22Rv1 (cell line): ENCODE results near the gene TPST2.

Experiments
- H3K27ac ChIP-seq: fragments of 450-650 bp; 2 replicates; pipeline ENCODE4 v1.5.1; 2017
- ZFX ChIP-seq: fragments of 450-650 bp; IDR thresholded peaks from 2 replicates; pipeline ENCODE4 v1.6.1; 2017; ENCODE audit warnings: antibody characterized with exemption, borderline replicate concordance
- TF ChIP-seq, protein P1 (sequence below): fragments of 450-650 bp; IDR thresholded peaks from 2 replicates; pipeline ENCODE4 v1.5.1; 2017; ENCODE audit warnings: mild to moderate bottlenecking

The TPST2 gene

GRCh38 chr22:26629988-26630761 is 40.2 kb upstream of the TPST2 start:
- TF ChIP-seq ZFX = no peak
- TF ChIP-seq, protein P1, sequence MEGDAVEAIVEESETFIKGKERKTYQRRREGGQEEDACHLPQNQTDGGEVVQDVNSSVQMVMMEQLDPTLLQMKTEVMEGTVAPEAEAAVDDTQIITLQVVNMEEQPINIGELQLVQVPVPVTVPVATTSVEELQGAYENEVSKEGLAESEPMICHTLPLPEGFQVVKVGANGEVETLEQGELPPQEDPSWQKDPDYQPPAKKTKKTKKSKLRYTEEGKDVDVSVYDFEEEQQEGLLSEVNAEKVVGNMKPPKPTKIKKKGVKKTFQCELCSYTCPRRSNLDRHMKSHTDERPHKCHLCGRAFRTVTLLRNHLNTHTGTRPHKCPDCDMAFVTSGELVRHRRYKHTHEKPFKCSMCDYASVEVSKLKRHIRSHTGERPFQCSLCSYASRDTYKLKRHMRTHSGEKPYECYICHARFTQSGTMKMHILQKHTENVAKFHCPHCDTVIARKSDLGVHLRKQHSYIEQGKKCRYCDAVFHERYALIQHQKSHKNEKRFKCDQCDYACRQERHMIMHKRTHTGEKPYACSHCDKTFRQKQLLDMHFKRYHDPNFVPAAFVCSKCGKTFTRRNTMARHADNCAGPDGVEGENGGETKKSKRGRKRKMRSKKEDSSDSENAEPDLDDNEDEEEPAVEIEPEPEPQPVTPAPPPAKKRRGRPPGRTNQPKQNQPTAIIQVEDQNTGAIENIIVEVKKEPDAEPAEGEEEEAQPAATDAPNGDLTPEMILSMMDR = no peak
- no peak overlapping the region for H3K27ac ChIP-seq

GRCh38 chr22:26624803-26625202 is 34.9 kb upstream of the TPST2 start:
- no peak for TF ChIP-seq ZFX
- TF ChIP-seq, protein P1 = no peak
- no peak overlapping the region for H3K27ac ChIP-seq

- no peak overlapping the region for H3K27ac ChIP-seq
- TF ChIP-seq, protein P1 = no peak
- TF ChIP-seq ZFX = no peak
These were observed 34.1 kb upstream of the TPST2 start for GRCh38 chr22:26623984-26624383.

DNA sequence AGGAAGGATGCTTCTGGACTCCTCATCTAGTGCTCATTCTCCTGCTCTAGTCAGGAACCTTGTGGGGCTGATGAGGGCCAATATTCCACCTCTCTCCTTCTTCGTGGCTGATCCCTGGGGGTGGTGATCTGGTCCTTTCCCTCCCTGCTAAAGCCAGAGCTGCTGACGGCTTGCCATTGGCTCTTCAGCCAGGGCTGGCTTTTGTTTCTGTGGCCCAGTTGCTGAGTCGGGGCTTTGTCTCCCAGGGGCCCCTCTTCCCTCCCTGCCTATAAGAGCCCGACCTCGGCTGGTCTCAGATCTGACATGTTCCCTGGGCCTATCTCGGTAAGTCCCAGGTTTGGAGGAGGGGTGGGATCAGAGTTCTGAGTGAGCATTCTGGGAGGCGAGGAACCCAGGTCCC is 31.7 kb upstream of the TPST2 start, which contains the start of gene CRYBA4:
TSS of gene CRYBA4 (plus strand) at position 301 of the 400 bp plus-strand sequence. CDS start 634 bp downstream, outside the sequence.
- no peak within 1 kb of the TSS for H3K27ac ChIP-seq
- TF ChIP-seq ZFX = no peak

DNA sequence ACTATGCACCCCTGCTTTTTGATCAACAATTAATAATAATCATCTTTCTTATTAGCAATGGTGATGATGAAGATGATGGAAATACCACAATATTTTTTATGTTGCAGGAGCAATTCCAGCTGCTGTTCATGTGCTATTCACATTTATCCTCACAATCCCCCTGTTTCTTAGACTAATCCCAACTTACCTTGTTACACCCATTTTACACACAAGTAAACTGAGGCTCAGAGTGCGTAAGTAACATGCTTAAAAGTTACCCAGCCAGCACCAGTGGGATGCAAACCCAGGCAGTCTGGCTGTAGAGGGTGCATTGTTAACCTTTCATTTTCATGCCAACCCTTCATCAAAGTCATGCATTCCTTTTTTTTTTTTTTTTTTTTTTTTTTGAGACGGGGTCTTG is 30.3 kb upstream of the TPST2 start:
- no peak overlapping the region for H3K27ac ChIP-seq
- no peak for TF ChIP-seq ZFX
- TF ChIP-seq, protein P1 = no peak

GRCh38 chr22:26619510-26619909 is 29.6 kb upstream of the TPST2 start:
- no peak for TF ChIP-seq ZFX
- TF ChIP-seq, protein P1 = no peak
- H3K27ac ChIP-seq = no peak overlapping the region

- TF ChIP-seq, protein P1 = no peak
- no peak for TF ChIP-seq ZFX
- no peak overlapping the region for H3K27ac ChIP-seq
These were observed 28.5 kb upstream of the TPST2 start for GRCh38 chr22:26618455-26618854.
